PFSK-1 (cell line): ENCODE measurements around the gene TRDN.

Experiments
- FOXP2 ChIP-seq: optimal IDR thresholded peaks from 2 replicates; pipeline ENCODE3; 2011; ENCODE audit warnings: borderline replicate concordance, control low read depth, inconsistent platforms; ENCODE audit not compliant: insufficient read depth; ENCODE audit errors: extremely low read length, extremely low read depth
- POLR2AphosphoS5 ChIP-seq: IDR thresholded peaks from 2 replicates; pipeline ENCODE4 v1.6.1; 2012; ENCODE audit warnings: low read depth, mild to moderate bottlenecking, control low read depth, low read length, moderate library complexity
- SIN3A ChIP-seq: IDR thresholded peaks from 2 replicates; pipeline ENCODE4 v1.6.1; 2012; ENCODE audit warnings: mild to moderate bottlenecking, low read length, moderate library complexity, borderline replicate concordance; ENCODE audit not compliant: insufficient read depth
- TAF1 ChIP-seq: IDR thresholded peaks from 2 replicates; pipeline ENCODE4 v1.6.1; 2012; ENCODE audit warnings: low read length, control low read depth, borderline replicate concordance; ENCODE audit not compliant: insufficient read depth
- TF ChIP-seq, protein P1 (sequence below), 2 experiments: IDR thresholded peaks; 2 replicates each; pipeline versions ENCODE4 v1.6.1 to v1.8.0; 2011 to 2012; ENCODE audit warnings: low read depth in 2 of 2, low read length in 2 of 2, control low read depth in 1 of 2, inconsistent platforms in 1 of 2, mild to moderate bottlenecking in 1 of 2, moderate library complexity in 1 of 2; ENCODE audit not compliant: insufficient read depth in 1 of 2

Gene TRDN

DNA sequence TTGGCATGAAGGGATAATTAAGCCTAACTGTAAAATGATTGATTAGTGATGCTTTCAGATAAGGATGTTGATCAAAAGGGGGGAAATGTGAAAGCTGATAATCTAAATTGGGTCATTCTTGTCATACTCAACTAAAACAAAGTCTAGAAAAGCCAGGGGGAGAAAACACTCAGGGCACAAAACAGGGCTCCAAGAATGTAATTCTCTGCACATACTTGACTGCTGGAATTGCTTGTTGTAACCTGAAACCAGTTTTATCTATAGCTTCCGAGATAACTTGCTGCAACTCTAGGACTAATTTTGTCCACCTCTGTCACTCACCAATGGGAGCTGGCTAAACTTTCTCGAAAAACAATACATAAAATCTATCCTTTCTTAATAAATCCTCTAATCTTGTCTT is 330.4 kb downstream of the TRDN start:
- TF ChIP-seq, protein P1, sequence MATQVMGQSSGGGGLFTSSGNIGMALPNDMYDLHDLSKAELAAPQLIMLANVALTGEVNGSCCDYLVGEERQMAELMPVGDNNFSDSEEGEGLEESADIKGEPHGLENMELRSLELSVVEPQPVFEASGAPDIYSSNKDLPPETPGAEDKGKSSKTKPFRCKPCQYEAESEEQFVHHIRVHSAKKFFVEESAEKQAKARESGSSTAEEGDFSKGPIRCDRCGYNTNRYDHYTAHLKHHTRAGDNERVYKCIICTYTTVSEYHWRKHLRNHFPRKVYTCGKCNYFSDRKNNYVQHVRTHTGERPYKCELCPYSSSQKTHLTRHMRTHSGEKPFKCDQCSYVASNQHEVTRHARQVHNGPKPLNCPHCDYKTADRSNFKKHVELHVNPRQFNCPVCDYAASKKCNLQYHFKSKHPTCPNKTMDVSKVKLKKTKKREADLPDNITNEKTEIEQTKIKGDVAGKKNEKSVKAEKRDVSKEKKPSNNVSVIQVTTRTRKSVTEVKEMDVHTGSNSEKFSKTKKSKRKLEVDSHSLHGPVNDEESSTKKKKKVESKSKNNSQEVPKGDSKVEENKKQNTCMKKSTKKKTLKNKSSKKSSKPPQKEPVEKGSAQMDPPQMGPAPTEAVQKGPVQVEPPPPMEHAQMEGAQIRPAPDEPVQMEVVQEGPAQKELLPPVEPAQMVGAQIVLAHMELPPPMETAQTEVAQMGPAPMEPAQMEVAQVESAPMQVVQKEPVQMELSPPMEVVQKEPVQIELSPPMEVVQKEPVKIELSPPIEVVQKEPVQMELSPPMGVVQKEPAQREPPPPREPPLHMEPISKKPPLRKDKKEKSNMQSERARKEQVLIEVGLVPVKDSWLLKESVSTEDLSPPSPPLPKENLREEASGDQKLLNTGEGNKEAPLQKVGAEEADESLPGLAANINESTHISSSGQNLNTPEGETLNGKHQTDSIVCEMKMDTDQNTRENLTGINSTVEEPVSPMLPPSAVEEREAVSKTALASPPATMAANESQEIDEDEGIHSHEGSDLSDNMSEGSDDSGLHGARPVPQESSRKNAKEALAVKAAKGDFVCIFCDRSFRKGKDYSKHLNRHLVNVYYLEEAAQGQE (IDR thresholded peaks at IDR 0.05; ENCODE audit: insufficient read depth in 1 of 2, low read depth in 2 of 2, low read length in 2 of 2), result no peak
- no peak for TF ChIP-seq FOXP2
- TF ChIP-seq POLR2AphosphoS5, result no peak
- TF ChIP-seq TAF1, result no peak

DNA sequence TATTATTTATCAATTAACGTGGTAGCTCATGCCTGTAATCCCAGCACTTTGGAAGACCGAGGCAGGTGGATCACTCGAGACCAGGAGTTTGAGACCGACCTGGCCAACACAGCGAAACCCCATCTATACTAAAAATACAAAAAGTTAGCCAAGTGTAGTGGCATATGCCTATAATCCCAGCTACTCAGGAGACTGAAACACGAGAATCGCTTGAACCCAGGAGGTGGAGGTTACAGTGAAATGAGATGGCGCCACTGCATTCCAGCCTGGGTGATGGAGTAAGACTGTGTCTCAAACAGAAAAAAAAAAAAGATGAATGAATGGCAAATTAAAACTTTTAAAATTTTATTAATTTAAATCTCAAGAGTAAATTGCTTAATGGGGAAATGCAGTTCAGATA is 341.1 kb downstream of the TRDN start:
- TF ChIP-seq POLR2AphosphoS5, result no peak
- TF ChIP-seq TAF1, result no peak

DNA sequence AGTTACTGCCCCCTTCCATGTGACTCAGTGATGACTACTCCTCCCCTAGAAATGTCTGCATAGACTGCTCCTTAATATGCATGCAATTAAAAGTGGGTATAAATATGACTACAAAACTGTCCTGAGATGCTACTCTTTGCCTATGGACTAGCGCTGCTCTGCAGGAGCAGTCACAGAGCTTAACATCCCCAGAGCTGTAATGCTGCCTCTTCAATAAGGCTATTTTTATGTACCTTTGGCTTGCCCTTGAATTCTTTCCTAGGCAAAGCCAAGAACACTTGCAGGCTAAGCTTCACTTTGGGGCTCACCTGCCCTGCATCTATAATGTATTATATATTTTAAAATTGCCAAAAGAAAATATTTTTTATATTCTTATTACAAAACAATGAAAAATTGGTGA is 341.6 kb downstream of the TRDN start:
- TF ChIP-seq TAF1, result no peak
- no peak for TF ChIP-seq FOXP2
- no peak for TF ChIP-seq POLR2AphosphoS5
- TF ChIP-seq, protein P1 (IDR thresholded peaks at IDR 0.05; ENCODE audit: insufficient read depth in 1 of 2, low read depth in 2 of 2, low read length in 2 of 2), result no peak
- no peak for TF ChIP-seq SIN3A

DNA sequence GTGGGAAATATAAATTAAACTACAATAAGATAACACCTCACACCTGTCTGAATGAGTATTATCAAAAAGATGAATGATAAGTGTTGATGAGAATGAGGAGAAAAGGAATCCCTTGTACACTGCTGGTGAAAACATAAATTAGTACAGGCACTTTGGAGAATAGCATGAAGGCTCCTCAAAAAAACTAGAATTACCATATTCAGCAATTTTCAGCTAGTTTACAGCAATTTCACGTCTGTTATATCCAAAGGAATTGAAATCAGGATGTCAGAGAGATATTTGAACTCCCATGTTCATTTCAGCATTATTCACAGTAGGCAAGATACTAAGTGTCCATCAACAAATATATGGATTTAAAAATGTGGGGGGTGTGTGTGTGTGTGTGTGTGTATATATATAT is 348.1 kb downstream of the TRDN start:
- TF ChIP-seq SIN3A, result no peak
- TF ChIP-seq TAF1, result no peak
- TF ChIP-seq, protein P1 (IDR thresholded peaks at IDR 0.05; ENCODE audit: insufficient read depth in 1 of 2, low read depth in 2 of 2, low read length in 2 of 2), result no peak
- no peak for TF ChIP-seq FOXP2
- TF ChIP-seq POLR2AphosphoS5, result no peak

DNA sequence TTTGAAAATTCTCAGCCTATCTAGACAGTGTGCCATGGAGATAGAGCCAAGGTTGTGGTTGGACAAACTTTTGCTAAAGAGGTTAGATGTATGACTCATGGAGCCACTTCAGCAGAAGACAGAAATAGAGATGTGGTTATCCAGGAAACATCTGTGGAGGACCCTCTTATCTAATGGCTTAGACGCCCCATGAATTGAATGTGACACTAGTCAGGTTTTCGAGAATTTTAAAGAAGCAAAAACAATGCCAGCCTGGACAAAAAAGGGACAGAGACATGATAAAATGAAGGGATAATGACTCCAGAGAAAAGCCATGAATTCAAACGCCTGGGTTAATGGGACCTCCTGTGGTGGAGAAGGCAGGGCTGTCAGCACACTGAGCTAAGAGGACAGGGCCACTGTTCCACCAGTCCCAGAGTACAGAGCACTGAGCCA is 360.2 kb downstream of the TRDN start:
- TF ChIP-seq FOXP2 (no peak), POLR2AphosphoS5 (no peak), TAF1 (no peak), SIN3A (no peak)
- TF ChIP-seq, protein P1 (IDR thresholded peaks at IDR 0.05; ENCODE audit: insufficient read depth in 1 of 2, low read depth in 2 of 2, low read length in 2 of 2), result no peak
